Hematopoietic multipotent progenitor cell treated with erythropoietin and hydrocortisone succinate and interleukin-3 and kit ligand, for 15 days (in vitro differentiated cells): ENCODE results near the gene PLD4.
"Not testable (repeated sequence)": the region's sequence is repeated elsewhere in the genome, so short reads cannot be mapped to it uniquely, and the experiment has no call there.

Source experiments
- DNase-seq: peaks from one replicate; pipeline ENCODE4 v3.0.0-alpha.2; 2015; ENCODE audit warnings: low spot score

PLD4 gene

DNA sequence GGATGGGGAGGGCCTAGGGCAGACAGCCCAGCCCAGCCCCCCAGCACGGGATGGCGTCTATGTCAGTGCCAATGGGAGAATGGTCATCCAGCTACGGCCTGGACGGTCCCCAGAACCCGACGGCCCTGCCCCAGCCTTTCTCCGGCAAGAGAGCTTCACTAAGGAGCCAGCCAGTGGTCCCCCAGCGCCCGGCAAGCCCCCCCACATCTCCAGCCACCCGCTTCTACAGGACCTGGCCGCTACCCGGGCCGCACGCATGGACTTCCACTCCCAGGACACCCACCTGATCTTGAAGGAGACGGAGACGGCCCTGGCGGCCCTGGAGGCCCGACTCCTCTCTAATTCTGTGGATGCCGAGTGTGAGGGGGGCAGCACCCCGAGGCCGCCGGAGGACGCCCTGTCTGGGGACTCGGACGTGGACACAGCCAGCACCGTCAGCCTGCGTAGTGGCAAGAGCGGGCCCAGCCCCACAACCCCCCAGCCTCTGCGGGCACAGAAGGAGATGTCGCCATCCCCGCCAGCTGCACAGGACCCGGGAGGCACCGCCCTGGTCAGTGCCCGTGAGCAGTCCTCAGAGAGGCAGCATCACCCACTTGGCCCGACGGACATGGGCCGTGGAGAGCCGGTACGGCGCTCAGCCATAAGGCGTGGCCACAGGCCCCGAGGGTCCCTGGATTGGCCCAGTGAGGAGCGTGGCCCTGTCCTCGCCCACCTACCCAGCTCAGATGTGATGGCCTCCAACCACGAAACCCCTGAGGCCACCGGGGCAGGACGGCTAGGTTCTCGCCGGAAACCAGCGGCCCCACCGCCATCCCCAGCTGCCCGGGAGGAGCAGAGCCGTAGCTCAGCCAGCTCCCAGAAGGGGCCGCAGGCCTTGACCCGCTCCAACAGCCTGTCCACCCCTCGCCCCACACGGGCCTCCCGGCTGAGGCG is 37.7 kb upstream of the PLD4 start:
- DNase-seq: no peak

- no peak for DNase-seq
These were observed 36.8 kb upstream of the PLD4 start for GRCh38 chr14:104887623-104888488.

DNA sequence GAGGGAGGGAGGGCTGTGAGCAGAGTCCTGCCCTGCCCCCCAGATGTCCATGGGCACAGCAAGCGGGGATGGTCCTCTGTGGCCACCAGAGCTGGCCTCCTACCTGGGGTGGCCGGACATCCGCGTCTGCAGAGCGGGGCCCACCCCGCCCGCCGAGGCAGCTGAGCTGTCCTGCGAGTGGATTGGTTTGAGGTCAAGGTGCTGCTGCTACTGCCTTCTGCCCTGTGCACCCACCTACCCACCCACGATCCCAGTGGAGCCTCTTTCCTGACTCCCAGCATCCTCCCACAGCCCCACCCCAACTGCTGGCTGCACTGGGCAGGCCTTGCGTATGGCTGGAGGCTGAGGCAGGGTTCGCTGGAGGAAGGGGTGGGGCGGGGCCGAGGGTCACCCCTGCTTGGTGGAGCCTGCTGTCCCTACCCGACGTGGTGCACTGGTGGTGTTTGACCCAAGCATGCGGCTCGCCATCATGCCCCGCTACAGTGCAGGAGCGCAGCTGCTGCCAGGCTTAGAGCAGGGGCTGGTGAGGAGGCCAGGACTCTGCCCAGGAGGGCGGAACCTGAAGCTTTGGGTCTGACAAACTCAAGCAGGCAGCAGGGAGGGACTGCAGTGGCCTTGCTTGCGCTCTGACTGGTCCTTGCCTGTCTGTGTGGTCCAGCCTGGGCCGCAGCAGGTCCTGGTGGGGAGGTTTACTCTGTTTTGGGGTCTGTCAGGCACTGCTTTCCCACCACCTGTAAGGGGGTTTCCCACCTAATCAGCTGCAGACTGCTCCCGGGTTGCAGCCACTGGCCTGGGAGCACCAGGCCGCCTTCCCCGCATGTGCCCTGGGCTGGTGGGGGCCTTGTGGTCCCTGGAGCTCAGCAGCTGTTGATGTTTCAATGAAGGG is 35.9 kb upstream of the PLD4 start:
- no peak for DNase-seq

GRCh38 chr14:104889375-104889757 is 35.3 kb upstream of the PLD4 start:
- DNase-seq: no peak

GRCh38 chr14:104890292-104890691 is 34.4 kb upstream of the PLD4 start:
- not testable (repeated sequence) for DNase-seq

- no peak for DNase-seq
These were observed 33.5 kb upstream of the PLD4 start for GRCh38 chr14:104891121-104891551.

DNA sequence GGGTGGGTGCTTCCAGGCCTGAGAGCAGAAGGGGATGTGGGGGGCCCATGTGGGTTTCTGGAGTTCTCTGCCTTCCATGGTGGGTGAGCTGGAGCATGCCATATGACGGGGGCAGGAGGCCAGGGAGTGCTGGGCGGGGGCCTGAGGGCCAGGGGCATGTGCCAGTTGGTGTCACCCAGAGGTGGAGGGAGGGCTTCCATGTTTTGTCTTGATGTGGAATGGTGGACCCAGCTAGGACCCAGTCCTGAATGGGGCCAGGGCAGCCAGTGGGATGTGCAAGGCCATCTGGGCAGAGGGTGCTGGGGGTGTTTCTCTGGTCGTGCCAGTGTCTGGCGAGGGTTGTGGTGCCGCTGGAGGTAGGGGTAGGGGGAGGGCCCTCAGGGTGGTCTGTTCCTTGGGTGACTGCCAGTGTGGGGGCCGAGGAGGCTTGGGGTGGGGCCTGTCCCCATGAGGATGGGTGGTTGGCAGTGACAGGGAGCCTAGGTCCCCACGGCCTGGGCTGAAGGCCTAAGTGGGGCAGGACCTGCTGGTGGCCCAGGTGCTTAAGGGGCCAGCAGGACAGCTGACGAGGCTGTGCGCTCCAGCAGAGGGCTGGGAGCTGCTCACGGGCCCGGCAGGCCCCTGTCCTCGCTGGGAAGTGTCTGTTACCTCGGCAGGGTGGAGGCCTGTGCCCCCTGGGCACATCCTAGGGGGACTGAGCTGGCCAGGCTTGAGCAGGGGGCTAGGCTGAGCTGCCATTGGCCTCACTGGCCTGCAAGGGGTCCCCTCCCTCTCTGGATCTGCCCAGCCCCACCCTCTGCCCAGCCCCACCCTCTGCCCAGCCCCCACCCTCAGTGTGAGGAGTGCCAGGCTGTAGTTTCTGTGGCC is 32.8 kb upstream of the PLD4 start:
- no peak for DNase-seq

GRCh38 chr14:104892531-104893434 is 31.9 kb upstream of the PLD4 start:
- no peak for DNase-seq

- DNase-seq: no peak
These were observed 31.1 kb upstream of the PLD4 start for GRCh38 chr14:104893435-104894207.

- DNase-seq: no peak
These were observed 30.1 kb upstream of the PLD4 start for GRCh38 chr14:104894331-104895206.

- DNase-seq: no peak
These were observed 29.4 kb upstream of the PLD4 start for GRCh38 chr14:104895207-104895785.

DNA sequence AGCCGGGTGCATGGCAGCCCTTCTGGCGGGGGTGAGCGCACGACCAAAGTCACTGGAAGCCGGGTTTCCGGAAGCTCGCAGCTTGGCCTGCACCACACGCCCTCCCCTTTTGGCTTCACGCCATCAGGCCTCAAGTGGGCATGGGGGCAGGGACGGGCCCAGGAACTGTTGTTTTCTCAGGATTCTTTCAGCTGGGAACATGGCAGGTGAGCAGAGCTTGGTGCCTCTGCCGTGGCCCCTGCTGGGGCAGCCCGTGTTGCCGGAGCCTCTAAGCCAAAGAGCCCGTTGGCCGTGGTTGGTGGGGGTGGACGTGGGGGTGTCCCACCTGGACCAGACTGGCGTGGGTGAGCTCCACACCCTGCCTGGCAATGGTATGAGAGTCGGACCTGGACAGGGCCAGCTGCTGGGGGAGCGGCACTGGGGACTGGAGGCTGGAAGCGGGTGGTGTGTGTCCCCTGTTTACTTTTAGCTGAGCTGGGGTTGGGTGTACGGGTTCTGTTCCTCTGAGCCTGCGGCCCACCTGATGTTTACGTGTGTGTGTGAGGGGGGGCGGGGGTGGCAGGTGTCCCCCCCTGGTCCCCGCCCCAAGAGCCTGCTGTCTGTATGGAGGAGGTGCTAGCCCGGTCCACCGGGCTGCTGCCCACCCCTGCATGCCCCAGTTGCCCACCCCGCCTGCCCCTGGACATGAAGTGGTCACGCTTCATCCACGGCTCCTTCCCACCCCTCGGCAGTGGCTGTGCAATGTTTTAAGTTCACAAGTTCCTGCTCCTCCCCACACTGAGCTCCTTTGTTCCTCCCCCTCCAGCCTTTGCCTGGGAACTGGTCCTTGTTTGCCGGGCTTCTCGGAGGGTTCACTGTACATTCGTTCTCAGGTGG is 28.7 kb upstream of the PLD4 start:
- no peak for DNase-seq

DNA sequence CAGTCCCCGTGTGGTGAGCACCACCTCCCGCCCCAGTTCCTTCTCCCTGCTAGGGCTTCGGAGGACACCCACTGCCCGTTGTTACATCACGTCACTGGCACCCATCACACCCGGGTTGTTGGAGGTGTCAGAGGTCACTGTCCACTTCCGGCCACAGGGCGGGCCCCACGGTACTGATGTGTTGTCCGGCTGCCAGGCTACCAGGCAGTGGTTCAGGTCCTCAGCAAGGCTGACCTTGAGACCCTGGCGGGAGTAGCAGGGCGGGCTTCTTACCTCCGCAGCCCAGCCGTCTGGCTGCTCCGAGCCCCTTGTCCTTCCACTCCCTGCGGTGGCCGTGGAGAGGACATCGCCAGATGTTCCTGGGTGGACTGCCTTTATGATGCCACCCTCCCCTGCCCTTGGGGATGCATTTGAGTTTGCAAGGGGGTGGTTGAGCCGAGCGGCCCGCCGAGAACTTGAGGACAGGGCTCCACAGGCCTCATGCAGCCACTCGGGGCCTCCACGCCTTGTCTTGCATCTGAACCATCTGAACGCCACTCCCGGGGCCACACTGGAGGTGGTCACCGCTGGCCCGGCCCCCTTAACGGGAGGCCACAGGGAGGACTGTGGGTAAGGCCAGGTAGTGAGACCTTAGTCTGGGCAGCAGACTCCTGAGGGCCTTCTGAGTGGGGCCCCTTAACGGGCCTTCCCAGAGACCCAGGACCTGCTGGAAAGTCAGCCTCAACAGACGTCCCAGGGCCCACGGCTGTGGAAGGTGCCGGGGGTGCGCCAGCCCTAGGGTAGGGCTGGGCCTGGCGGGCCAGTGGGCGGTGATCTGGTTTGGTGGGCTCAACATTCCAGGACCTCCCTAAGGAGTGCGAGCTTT is 27.1 kb upstream of the PLD4 start:
- no peak for DNase-seq

DNA sequence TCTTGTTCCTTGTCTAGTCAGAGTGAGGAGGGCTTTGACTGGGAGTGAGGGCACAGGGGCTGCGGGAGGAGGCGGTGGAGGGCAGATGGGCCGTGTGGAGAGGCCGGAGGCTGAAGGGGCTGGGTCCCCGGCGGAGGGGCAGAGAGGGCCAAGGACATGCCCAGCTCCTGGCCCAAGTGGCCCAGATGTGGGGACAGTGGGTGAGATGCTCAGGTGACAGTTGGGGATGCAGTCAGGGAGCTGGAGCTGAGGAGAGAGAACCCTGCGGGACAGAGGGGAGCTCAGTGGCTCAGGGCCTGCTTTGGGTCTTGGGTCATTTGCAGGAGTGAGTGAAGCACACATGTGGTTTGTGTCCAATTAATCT is 26.5 kb upstream of the PLD4 start:
- DNase-seq: no peak

DNA sequence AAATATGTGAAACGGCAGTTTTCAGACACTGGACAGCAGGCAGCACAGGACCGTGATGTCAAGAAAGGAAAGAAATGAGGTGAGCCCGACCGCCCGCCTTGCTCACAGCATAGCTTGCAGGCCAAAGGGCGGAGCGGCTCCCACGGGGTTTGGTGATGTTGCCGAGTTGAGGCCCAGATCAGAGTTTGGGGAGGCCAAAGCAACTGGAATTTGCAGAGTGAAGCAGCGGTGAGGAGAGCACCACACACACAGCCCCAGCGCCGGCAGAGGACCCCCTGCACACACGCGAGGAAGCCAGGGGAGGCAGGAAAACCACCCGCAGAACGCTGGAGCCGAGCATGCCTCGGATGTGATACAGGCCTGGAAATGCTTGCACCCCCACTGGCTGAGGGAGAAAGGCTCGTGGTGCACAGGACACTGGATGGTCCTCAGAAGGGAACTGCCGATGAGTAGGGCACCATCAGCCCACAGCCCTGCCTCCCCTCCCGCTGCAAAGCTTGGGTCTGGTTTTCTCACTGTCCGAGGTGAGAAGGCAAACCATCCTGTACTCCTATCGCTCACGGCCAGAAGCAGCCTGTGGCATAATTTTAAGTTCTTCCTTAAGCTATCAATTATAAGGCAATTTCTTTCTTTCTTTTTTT is 25.7 kb upstream of the PLD4 start:
- no peak for DNase-seq
